AG04449 (cell line): ENCODE data around the gene CPNE8.
"Not testable (repeated sequence)": the region's sequence is repeated elsewhere in the genome, so short reads cannot be mapped to it uniquely, and the experiment has no call there.

Source experiments
- CTCF ChIA-PET: fragments of 350-600 bp; formaldehyde crosslinking; extraction: SDS; loops from one replicate; lab custom pipeline; 2021; ENCODE audit warnings: antibody characterized with exemption; lab: Yijun Ruan, JAX
- POLR2A ChIA-PET: fragments of 400-600, 350-600 bp; formaldehyde crosslinking; extraction: SDS; loops from one replicate; lab custom pipeline; 2020; ENCODE audit warnings: antibody characterized with exemption, inconsistent platforms; lab: Yijun Ruan, JAX
- DNase-seq: peaks from one replicate; pipeline ENCODE4 v3.0.0-alpha.2; 2010; ENCODE audit warnings: low read depth, low spot score
- H3K4me3 ChIP-seq: 2 replicates; pipeline ENCODE4 v1.5.1; 2011; ENCODE audit warnings: low read depth, mild to moderate bottlenecking, control low read depth, low read length
- CTCF ChIP-seq: IDR thresholded peaks from one replicate; pipeline ENCODE4 v1.5.1; 2011; ENCODE audit warnings: mild to moderate bottlenecking, moderate library complexity, low read length, control low read depth, inconsistent platforms; ENCODE audit not compliant: insufficient read depth; ENCODE audit errors: missing control alignments

Gene CPNE8

DNA sequence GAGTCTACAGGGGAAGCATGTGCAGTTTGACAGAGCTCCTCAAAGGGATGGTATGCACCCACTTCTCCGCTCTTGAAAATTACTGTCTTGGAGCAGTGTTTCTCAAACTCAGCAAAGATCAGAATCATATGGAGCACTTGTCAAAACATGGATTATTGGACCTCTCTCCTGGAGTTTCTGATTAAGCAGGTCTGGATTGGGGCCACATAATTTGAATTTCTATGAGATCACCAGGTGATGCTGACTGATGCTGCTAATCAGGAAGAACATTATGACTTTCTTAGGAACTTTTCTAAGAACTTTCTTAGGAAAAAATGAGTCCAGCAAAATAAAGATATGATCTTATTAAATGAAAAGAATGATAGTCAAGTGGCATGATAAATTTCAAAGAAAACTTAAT is 144.3 kb downstream of the CPNE8 start:
- no peak for TF ChIP-seq CTCF
- POLR2A ChIA-PET = no interaction called here
- no peak for DNase-seq
- no peak overlapping the region for H3K4me3 ChIP-seq
- CTCF ChIA-PET = no interaction called here

DNA sequence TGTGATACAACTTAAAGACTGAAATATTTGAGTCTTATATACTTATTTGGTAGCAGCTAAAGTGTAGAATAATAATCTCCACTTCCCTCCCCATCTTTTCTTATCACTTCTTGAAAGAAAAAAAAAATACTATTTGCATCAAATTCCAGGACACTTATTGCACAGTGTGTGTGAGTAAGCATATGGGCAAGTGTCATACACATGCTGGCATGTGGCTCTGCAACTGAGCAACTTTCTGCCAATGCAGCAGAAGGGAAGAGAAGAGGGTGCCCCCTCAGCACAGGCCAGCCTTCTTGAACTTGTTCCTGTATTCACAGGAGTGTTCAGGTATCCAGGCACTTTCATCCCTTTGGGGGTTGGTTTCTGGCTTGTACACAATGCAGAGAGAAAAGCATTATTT is 145.8 kb downstream of the CPNE8 start:
- no peak overlapping the region for H3K4me3 ChIP-seq
- TF ChIP-seq CTCF = no peak
- ChIA-PET POLR2A (no interaction called here), CTCF (no interaction called here)
- no peak for DNase-seq

GRCh38 chr12:38746744-38747143 is 158.6 kb downstream of the CPNE8 start:
- H3K4me3 ChIP-seq = no peak overlapping the region
- no peak for TF ChIP-seq CTCF
- ChIA-PET CTCF (no interaction called here), POLR2A (no interaction called here)
- DNase-seq = no peak

DNA sequence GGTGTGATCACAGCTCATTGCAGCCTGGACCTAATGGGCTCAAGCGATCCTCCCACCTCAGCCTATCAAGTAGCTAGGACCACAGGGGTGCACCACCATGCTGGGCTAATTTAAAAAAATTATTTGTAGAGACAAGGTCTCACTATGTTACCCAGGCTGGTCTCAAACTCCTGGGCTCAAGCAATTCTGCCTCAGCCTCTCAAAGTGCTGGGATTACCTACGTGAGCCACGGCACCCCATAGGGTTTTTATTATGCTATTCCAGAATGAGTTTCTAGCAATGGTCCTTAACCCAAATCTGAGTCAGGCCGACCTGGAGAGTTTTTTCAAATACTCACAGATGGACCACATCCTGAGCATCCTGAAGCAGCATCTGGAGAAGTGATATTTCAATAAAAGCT is 159.8 kb downstream of the CPNE8 start:
- H3K4me3 ChIP-seq = no peak overlapping the region
- ChIA-PET CTCF (no interaction called here), POLR2A (no interaction called here)
- DNase-seq = no peak
- TF ChIP-seq CTCF = no peak

DNA sequence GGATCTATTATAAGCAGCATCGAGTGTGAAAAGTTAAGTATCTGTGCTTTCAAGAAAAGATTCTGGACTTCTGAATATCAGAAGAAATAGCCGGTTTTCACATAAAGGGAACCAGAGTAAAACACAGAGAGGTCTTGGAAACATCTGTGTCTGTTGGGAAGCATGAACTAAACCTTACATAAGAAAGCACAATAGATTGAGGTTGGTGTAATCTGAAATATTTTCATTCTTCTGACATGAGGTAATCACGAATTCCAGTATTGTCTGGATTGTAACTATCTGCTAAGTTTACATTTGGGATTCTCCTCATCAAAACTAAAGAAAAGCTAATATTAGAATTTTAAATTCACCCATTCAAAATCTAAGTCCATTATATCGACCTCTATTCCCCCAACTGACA is 161.3 kb downstream of the CPNE8 start:
- POLR2A ChIA-PET = no interaction called here
- no peak for DNase-seq
- TF ChIP-seq CTCF = no peak
- no peak overlapping the region for H3K4me3 ChIP-seq
- CTCF ChIA-PET = no interaction called here

- POLR2A ChIA-PET, H3K4me3 ChIP-seq, DNase-seq, CTCF ChIA-PET: not testable (repeated sequence)
Observed at GRCh38 chr12:38742496-38742895, 162.9 kb downstream of the CPNE8 start.

DNA sequence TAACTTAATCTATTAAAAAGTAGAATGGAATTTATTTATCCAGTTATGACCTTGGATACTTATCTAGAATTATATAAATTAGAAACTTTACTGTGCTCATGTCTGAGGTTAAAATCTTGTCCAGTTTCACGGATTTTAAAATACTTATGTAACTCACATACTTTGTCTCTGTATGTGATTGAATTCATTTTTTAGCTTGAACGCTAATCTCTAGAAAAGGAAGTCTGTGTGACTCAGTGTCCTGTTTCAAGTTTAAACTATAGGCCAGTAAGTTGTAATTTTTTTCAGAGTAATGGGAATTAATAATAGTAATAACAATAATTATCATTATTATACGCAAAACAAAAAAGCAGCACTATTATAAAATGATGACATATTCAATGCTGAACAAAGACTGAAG is 168.6 kb downstream of the CPNE8 start:
- TF ChIP-seq CTCF = no peak
- DNase-seq = no peak
- ChIA-PET POLR2A (no interaction called here), CTCF (no interaction called here)
- no peak overlapping the region for H3K4me3 ChIP-seq
